ENCODE measurements around the gene NPAS3. TPM values are rescaled to one million over a fixed set of nuclear protein-coding genes. Genes with fewer than 3 reads are reported as not detected.

NPAS3 gene
- total and polyA plus RNA-seq, 2 of the 13 experiments (the other 11 are each of a cell fraction or from before 2014, with no cell fraction given) = not detected

- ATAC-seq (peak; percentile 35; the same call in 1 of the 3 replicates), DNase-seq (ENCODE audit: low spot score) (no peak), FAIRE-seq (no peak)
- POLR2A ChIA-PET = no interaction called here
- no peak overlapping the region for H3K4me3 ChIP-seq (replicated peaks in 1 of 3; ENCODE audit: insufficient read depth in 1 of 3, low read depth in 2 of 3, low read length in 3 of 3)
- H3K36me3 ChIP-seq (replicated peaks in 1 of 2; ENCODE audit: control insufficient read depth in 1 of 2, insufficient read depth in 2 of 2, low read length in 2 of 2) = no peaks in the 10 kb centered on the region
- peaks cover 7% of the 10 kb centered on the region for H3K9me3 ChIP-seq (ENCODE audit: low read length)
- no peaks in the 10 kb centered on the region for H4K20me1 ChIP-seq (ENCODE audit: insufficient read depth, low read length)
- TF ChIP-seq E2F5 (CRISPR knock-in tag; conservative IDR thresholded peaks at IDR 0.05) (no peak), ZBTB10 (CRISPR knock-in tag; IDR thresholded peaks at IDR 0.05; ENCODE audit: borderline replicate concordance) (no peak), ZNF530 (CRISPR knock-in tag; IDR thresholded peaks at IDR 0.05; ENCODE audit: low read depth) (no peak), XRCC5 (optimal IDR thresholded peaks at IDR 0.05; ENCODE audit: low read length) (no peak), FOSL1 (CRISPR knock-in tag; IDR thresholded peaks at IDR 0.05; ENCODE audit: borderline replicate concordance) (no peak), ZNF142 (CRISPR knock-in tag; IDR thresholded peaks at IDR 0.05) (no peak)
- CTCF ChIA-PET (ENCODE audit: low intra/inter-chr PET ratio, low total read pairs) = no interaction called here
- H2AFZ ChIP-seq (ENCODE audit: low read length) = no peak overlapping the region
- no peaks in the 10 kb centered on the region for H3K27me3 ChIP-seq (ENCODE audit: control insufficient read depth in 1 of 2, insufficient read depth in 2 of 2, low read length in 2 of 2)
- in situ Hi-C loops (cut with HindIII; ENCODE audit: extremely low pct_ligation_motif_present, low pct_unique_long_range_greater_than_20kb) (no loop called here), intact Hi-C loops (cut with micrococcal nuclease; ENCODE audit: unreplicated experiment) (no loop called here)
- no peak overlapping the region for H3K4me2 ChIP-seq (ENCODE audit: low read depth, low read length)
- no peak overlapping the region for H3K27ac ChIP-seq (ENCODE audit: extremely low read length, insufficient read depth, low read length)
- H3K4me1 ChIP-seq (ENCODE audit: insufficient read depth, low read length) = no peaks in the 10 kb centered on the region
- H3K9ac ChIP-seq (ENCODE audit: insufficient read depth, low read depth, low read length) = no peak overlapping the region
- BruUV-seq (replicated peaks) = no TSS peak
- no peaks in the 10 kb centered on the region for H3K79me2 ChIP-seq (ENCODE audit: insufficient read depth, low read length)
- 4% methylated on average over 8 of the region's 8 CpGs for WGBS (ENCODE audit: low lambda C conversion rate)
These were observed 226.7 kb downstream of the NPAS3 start for GRCh38 chr14:33165144-33165925.

All from HepG2 (cell line).